HUES6 (cell line): ENCODE measurements around the gene TXK.

Experiments
- H3K27ac ChIP-seq: 2 replicates; pipeline ENCODE4 v1.7.0; 2013; ENCODE audit warnings: low read depth, mild to moderate bottlenecking, low read length, inconsistent platforms
- H3K27me3 ChIP-seq: 2 replicates; pipeline ENCODE4 v1.6.1; 2013; ENCODE audit warnings: low read length; ENCODE audit not compliant: control insufficient read depth, insufficient read depth
- H3K36me3 ChIP-seq: 2 replicates; pipeline ENCODE4 v1.6.1; 2013; ENCODE audit warnings: low read length; ENCODE audit not compliant: control insufficient read depth, insufficient read depth
- H3K4me1 ChIP-seq: 2 replicates; pipeline ENCODE4 v1.6.1; 2013; ENCODE audit warnings: low read length; ENCODE audit not compliant: control insufficient read depth, insufficient read depth
- H3K4me3 ChIP-seq: 2 replicates; pipeline ENCODE4 v1.5.1; 2013; ENCODE audit warnings: low read depth, low read length
- H3K9ac ChIP-seq: one replicate; pipeline ENCODE4 v1.6.1; 2013; ENCODE audit warnings: mild to moderate bottlenecking, low read length
- H3K9me3 ChIP-seq: 2 replicates; pipeline ENCODE4 v1.6.1; 2013; ENCODE audit warnings: low read depth, low read length; ENCODE audit not compliant: control insufficient read depth, insufficient read depth

The TXK gene

DNA sequence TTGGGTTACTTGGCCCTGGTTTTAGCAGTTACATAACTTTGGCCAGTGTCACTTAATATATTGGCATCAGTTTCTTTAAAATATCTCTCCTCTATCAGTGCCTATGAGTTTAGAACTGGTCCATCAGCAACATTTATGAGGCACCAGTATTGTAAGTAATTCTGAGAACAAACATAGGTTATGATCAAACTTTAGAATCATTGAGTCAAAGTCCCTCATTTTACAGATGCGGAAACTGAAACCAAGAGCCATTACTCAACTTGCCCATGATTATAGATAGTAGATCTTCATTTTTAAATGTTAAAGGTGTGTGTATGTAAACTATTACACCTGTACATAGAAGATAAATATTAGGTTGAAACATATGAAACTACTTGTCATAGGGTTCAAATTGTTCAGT lies 113.0 kb downstream of the TXK start:
- H3K9me3 ChIP-seq, result no peaks in the 10 kb centered on the region
- peaks cover 5% of the 10 kb centered on the region for H3K4me1 ChIP-seq
- H3K27ac ChIP-seq, result no peak overlapping the region
- H3K9ac ChIP-seq, result no peak overlapping the region
- peaks cover 17% of the 10 kb centered on the region for H3K27me3 ChIP-seq
- H3K36me3 ChIP-seq, result peaks cover 13% of the 10 kb centered on the region
- H3K4me3 ChIP-seq, result no peak overlapping the region

DNA sequence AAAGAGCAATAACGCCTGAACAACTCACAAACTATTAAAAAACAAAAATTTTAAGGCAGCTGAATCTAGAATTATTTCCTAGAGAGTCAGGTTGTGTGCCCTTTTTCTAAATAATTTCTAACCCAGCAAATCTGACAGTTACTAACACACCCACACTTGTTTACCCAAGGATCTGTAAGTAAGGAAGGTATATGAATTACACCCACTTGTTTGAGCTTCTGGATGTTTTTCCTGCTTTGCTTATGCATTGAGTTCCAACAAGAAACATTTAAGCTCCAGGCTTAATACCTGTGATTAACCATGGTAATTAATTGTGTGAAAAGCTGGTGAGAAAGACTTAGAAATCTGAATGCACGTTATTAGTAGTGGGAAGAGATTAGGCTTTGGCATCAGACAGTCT lies 115.9 kb downstream of the TXK start:
- H3K4me3 ChIP-seq, result peak overlapping the region; percentile 98; the same call in 1 of the 2 replicates
- no peak overlapping the region for H3K9ac ChIP-seq
- no peaks in the 10 kb centered on the region for H3K9me3 ChIP-seq
- peaks cover 17% of the 10 kb centered on the region for H3K27me3 ChIP-seq
- H3K4me1 ChIP-seq, result peaks cover 6% of the 10 kb centered on the region; the same call in 1 of the 2 replicates
- H3K27ac ChIP-seq, result no peak overlapping the region
- no peaks in the 10 kb centered on the region for H3K36me3 ChIP-seq

DNA sequence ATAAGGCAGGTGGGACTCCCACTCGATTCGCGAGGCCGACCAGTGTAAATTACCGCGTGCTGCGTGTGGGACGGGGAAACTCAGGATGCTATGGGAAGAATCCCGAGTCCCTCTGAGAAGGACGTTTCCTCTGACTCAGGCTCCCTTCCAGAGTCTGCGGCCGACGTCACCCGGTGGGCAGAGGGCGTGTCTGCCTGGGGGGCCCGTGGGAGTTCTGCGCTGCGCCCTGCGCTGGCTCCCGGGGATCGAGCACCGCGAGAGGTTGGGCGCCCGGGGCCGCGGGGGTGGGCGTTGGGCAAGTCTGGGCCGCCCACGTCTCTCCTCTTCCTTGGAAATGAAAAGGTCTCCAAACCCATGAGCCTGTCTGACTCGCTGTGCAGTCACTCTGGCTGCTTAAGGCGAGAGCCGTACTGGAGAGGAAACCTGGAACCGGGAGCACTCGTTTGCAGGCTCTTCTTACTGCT lies 116.9 kb downstream of the TXK start:
- Histone ChIP-seq H3K27ac (0 out of 2 replicates have a peak overlapping the region, but pooled peaks have one; percentile 31), H3K4me1 (peaks cover 12% of the 10 kb centered on the region; the same call in 1 of the 2 replicates), H3K36me3 (no peaks in the 10 kb centered on the region), H3K9me3 (no peaks in the 10 kb centered on the region), H3K27me3 (peaks cover 17% of the 10 kb centered on the region), H3K9ac (peak overlapping the region; percentile 86), H3K4me3 (peak overlapping the region; percentile 98)
